ENCODE measurements around the gene SPDYE2. TPM values are rescaled to one million over a fixed set of nuclear protein-coding genes. Genes with fewer than 3 reads are reported as not detected.
"Not testable (repeated sequence)": the region's sequence is repeated elsewhere in the genome, so short reads cannot be mapped to it uniquely, and the experiment has no call there.

Gene SPDYE2
- total and polyA plus RNA-seq, 5 experiments from 2014 or later, result 0.22 to 1.0 (median 0.41) TPM

DNA sequence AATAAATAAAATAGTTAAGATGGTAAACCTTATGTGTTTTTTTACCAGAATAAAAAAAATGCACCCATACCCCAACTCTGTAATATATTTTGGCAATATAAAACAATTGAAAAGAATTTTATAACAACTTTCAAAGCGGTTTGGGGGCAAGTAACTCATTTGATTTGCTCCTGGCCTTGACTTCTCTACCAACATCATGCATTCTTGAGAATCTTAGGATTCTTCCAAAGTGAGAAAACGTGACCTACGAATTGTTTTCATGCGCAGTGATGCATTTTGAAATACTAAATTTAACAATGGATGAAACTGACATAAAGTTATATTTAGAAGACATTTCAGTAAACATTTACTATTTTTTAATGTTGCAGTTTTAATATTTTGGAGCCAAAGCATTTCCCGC, 30.2 kb upstream of the SPDYE2 start:
- H3K4me1 Mint-ChIP-seq, H3K9me3 Mint-ChIP-seq, DNase-seq, H3K27ac Mint-ChIP-seq, POLR2A ChIA-PET, ATAC-seq, H3K36me3 Mint-ChIP-seq, H3K27me3 Mint-ChIP-seq, H3K4me3 Mint-ChIP-seq: not testable (repeated sequence)

DNA sequence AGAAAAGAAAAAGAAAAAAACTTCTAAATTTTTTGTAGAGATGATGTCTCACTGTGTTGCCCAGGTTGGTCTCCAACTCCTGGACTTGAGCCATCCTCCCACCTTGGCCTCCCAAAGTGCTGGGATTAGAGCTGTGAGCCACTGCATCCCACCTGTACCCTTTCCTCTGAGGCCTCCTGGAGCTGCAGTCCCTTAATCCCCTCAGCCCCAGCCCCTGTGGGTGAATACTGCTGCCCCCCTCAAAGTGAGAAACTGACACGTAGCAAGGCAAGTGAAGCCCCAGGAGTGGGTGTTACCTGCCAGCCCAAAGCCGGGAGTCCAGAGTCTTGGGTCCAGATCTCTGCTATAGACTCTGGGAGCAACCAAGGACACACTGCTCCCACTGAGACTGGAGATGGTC, 26.2 kb upstream of the SPDYE2 start:
- H3K36me3 Mint-ChIP-seq, H3K4me3 Mint-ChIP-seq, H3K9me3 Mint-ChIP-seq, H3K27ac Mint-ChIP-seq, H3K27me3 Mint-ChIP-seq, H3K4me1 Mint-ChIP-seq, ATAC-seq, POLR2A ChIA-PET: not testable (repeated sequence)
- peak in 1 of 10 donors; percentile 19 for DNase-seq

DNA sequence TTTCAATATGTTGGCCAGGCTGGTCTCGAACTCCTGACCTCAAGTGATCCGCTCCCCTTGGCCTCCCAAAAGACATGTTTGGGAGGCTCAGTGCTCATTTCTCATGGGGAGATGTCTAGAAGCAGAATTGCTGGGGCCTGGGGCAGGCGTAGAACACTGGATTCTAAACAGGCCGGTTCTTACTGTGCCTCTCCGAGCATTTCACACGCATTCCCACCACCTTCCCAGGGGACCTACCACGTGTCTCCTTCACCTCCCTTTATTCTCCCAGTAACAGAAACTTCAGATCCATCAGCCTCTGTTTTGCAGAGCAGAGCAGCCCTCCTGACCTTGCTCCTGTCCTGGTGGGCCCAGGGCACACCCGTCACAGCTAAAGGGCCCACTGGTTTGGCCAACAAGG, 23.8 kb upstream of the SPDYE2 start:
- H3K4me3 Mint-ChIP-seq, H3K4me1 Mint-ChIP-seq, H3K36me3 Mint-ChIP-seq, POLR2A ChIA-PET, H3K27me3 Mint-ChIP-seq, H3K27ac Mint-ChIP-seq, H3K9me3 Mint-ChIP-seq, ATAC-seq, DNase-seq: not testable (repeated sequence)

DNA sequence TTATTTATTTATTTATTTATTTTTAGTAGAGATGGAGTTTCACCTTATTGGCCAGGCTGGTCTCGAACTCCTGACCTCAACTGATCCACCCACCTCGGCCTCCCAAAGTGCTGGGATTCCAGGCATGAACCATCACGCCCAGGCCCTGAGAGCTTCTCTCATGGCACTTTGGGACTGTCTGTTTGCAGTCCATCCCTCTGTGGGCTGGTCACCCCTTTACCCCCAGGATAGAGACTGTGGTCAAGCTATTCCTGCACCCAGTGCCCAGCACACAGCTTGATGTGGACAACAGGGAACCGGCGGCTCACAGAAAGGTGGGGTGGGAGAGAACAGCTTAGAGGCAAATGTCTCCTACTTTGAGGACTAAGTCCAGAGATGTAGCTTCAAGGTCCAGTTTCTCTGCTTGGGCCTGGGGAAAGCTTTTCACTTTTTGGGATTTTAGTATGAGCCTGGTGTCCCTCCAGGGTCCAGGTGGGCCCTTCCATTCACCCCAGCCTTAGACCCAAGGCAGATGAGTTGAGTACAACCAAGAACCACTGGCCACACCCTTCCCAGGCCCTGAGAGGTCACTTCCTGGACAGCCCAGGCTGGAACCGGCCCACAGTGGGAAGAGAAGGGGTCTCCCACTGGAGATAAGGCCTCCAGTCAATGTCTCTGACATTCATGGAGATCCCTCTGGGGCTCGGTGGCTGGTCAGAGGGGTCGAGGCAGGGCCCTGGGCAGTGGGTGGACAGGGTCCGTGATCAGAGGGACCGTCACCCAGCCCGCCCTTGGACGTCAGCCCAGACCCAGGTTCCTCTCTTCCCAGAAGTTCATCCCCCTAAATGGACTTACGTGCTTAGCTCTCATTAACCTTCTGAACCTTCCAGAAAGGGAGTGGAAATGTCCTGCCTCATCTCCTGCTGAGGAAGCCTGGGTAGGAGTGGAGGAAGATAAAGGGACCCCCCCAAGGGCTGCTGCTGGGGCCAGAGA, 22.9 kb upstream of the SPDYE2 start:
- H3K9me3 Mint-ChIP-seq, ATAC-seq, H3K27ac Mint-ChIP-seq, DNase-seq, H3K4me1 Mint-ChIP-seq, H3K27me3 Mint-ChIP-seq, H3K36me3 Mint-ChIP-seq, POLR2A ChIA-PET, H3K4me3 Mint-ChIP-seq: not testable (repeated sequence)

DNA sequence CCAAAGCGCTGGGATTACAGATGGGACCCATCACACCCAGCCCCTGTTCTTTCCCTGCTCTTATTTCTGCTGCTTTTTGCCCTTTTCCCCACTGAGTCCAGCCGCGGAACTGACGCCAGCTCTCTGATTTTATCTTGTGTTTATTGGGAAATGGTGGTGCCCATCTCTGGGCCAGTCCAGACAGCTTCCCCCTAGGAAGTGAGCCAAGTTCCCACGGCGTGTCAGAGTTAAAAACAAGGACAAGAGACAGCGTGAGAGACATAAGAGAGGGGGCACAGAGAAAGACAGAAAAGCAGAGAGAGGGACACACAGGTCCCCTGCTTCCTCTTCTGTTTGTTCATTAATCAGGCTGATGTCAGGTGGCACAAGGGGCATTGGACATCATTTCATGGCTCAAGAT, 19.4 kb upstream of the SPDYE2 start:
- POLR2A ChIA-PET, H3K9me3 Mint-ChIP-seq, H3K4me1 Mint-ChIP-seq, H3K27me3 Mint-ChIP-seq, DNase-seq, H3K27ac Mint-ChIP-seq, ATAC-seq, H3K36me3 Mint-ChIP-seq, H3K4me3 Mint-ChIP-seq: not testable (repeated sequence)

DNA sequence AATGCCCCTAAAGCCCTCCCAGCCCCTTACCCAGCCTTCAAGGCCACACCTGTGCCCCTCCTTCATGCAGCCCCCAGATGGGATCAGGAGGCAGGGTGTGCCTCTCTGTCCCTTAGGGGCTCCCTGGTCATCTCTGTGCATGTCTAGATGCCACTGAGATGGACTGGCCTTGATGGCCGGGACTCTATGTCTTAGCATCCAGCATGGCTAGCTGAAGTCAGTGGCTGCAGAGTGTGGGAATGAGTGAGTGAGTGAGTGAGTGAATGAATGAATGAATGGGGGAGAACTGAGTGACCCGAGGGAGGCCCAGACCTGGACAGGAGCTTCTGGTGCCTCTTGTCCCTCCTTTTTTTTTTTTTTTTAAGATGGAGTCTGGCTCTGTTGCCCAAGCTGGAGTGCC, 18.9 kb upstream of the SPDYE2 start:
- H3K4me3 Mint-ChIP-seq, H3K4me1 Mint-ChIP-seq, H3K9me3 Mint-ChIP-seq, H3K27ac Mint-ChIP-seq, ATAC-seq, DNase-seq, H3K27me3 Mint-ChIP-seq, POLR2A ChIA-PET, H3K36me3 Mint-ChIP-seq: not testable (repeated sequence)

DNA sequence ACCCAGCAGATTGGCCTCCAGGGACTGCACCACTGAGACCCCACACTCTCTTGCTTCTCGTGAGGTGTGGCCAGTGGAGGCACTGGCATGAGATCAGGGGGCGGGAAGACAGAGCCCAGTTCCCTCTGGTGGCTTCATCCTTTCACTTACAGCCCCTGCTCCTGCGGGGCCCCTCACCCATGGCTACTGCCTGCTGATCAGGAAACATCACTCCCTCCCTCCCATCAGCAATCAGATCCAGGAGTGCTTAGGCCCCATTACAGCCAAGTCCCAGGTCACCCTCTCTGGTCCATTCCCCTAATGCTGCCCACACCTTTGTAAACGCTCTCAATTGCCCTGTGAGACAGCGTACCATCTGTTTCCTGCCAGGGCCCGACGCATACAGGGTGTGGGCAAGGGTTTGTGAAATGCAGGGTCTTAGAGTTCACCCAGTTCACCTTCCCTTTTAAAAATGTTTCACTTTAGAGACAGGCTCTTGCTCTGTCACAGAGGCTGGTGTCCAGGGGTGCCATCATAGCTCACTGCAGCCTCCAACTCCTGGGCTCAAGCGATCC, 15.9 kb upstream of the SPDYE2 start:
- H3K36me3 Mint-ChIP-seq, DNase-seq, H3K4me3 Mint-ChIP-seq, H3K4me1 Mint-ChIP-seq, H3K9me3 Mint-ChIP-seq, ATAC-seq, H3K27me3 Mint-ChIP-seq, POLR2A ChIA-PET, H3K27ac Mint-ChIP-seq: not testable (repeated sequence)

DNA sequence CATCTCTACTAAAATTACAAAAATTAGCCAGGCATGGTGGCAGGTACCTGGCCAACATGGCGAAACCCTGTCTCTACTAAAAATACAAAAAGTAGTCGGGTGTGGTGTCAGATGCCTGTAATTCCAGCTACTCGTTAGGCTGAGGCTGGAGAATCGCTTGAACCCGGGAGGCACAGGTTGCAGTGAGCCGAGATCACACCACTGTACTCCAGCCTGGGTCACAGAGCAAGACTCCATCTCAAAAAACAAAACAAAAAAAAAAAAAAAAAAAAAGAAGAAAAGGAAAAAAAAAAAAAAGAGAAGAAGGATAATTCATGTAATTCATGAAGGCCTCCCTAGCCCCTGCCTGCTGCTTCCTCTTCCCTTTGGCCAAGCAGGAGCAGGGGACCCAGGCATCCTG, 10.4 kb upstream of the SPDYE2 start:
- H3K36me3 Mint-ChIP-seq, H3K9me3 Mint-ChIP-seq, H3K27ac Mint-ChIP-seq, DNase-seq, H3K4me3 Mint-ChIP-seq, H3K27me3 Mint-ChIP-seq, POLR2A ChIA-PET, H3K4me1 Mint-ChIP-seq, ATAC-seq: not testable (repeated sequence)

DNA sequence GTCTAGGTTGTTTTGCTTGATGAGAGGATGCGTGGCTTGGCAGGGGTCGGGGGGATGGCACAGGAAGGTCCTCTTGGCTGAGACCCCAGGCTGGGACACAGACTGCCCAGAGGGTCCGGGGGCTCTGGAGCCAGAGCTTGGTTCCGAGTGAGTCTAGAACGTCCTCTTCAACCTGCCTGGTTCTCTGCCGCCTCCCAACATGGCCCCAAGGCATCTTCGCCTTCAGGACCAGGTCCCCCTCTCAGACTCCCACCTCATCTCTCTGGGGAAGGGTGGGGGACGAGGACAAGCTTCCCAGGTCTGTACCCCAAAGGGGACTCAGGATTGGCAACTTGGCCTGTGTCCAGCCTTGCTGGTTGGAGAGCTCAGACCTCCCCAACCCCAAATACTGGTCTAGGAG, 8.9 kb upstream of the SPDYE2 start:
- H3K9me3 Mint-ChIP-seq, H3K4me1 Mint-ChIP-seq, H3K27ac Mint-ChIP-seq, ATAC-seq, H3K27me3 Mint-ChIP-seq, H3K36me3 Mint-ChIP-seq, H3K4me3 Mint-ChIP-seq, POLR2A ChIA-PET, DNase-seq: not testable (repeated sequence)

DNA sequence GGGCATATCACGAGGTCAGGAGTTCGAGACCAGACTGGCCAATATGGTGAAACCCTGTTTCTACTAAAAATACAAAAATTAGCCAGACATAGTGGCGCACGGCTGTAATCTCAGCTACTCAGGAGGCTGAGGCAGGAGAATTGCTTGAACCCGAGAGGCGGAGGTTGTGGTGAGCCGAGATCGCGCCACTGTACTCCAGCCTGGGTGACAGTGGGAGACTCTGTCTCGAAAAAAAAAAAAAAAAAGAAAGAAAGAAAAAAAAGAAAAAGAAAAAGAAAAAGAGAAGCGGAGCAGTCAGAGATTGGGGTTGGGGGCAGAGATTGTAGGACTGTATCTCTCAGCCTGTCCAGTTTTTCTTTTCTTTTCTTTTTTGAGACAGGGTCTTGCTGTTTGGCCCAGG, 8.3 kb upstream of the SPDYE2 start:
- H3K4me3 Mint-ChIP-seq, H3K27me3 Mint-ChIP-seq, H3K4me1 Mint-ChIP-seq, ATAC-seq, POLR2A ChIA-PET, DNase-seq, H3K27ac Mint-ChIP-seq, H3K36me3 Mint-ChIP-seq, H3K9me3 Mint-ChIP-seq: not testable (repeated sequence)

DNA sequence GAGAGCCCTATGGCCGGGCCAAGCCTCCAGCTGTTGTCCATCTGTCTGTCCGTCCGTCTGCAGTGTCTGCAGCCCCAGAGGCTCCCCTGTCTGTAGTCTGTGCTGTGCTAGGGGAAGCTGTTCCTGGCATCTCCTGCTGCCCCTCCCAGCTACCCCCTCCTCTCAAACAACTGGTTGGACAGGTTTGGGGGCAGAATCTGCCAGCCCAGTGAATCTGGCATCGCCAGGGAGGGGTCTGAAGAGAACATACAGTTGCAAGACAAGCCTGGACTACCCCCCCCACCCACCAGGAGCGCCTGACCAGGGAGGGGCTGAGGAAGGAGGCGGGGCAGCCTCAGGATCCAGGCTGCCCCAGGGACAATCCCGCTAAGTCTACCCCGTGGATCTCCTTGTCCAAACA, 7.4 kb upstream of the SPDYE2 start, which contains the start of gene UPK3BL2:
Gene UPK3BL2, minus strand, starts transcription at position 101 of the 400 bp plus-strand sequence. Its CDS starts 60 bp downstream, at position 41.
- H3K4me1 Mint-ChIP-seq, H3K36me3 Mint-ChIP-seq, H3K9me3 Mint-ChIP-seq, H3K27ac Mint-ChIP-seq, H3K4me3 Mint-ChIP-seq, ATAC-seq, DNase-seq, POLR2A ChIA-PET, H3K27me3 Mint-ChIP-seq: not testable (repeated sequence)

DNA sequence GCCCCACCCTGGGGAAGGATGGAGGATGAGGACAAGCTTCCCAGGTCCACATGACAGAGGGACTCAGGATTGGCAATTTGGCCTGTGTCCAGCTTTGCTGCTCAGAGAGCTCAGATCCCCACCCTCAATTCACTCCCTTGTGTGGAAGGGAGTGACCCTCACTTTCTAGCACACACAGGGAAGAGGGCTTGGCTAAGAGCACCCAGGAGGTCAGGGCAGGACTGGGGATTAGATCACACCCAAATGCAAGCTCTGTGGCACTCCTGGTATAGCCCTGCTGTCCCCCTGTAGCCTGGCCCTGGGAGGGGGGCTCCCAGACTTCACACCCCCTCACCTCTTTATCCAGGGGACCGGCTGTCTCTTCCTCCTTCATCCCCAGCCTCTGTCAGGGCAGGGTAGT, 6.7 kb upstream of the SPDYE2 start:
- ATAC-seq, H3K9me3 Mint-ChIP-seq, H3K4me1 Mint-ChIP-seq, H3K36me3 Mint-ChIP-seq, POLR2A ChIA-PET, H3K27ac Mint-ChIP-seq, H3K4me3 Mint-ChIP-seq, H3K27me3 Mint-ChIP-seq, DNase-seq: not testable (repeated sequence)

DNA sequence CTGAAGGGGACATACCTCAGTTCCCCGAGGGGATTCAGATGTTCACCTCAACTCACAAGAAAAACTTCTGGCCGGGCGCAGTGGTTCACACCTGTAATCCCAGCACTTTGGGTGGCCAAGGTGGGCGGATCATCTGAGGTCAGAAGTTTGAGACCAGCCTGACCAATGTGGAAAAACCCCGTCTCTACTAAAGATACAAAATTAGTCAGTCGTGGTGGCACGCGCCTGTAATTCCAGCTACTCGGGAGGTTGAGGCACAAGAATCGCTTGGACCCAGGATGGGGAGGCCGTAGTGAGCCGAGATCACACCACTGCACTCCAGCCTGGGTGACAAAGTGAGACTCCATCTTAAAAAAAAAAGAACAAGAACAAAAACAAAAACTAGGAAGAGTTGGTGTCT, 5.7 kb upstream of the SPDYE2 start:
- DNase-seq, POLR2A ChIA-PET, H3K27me3 Mint-ChIP-seq, H3K27ac Mint-ChIP-seq, H3K36me3 Mint-ChIP-seq, H3K4me1 Mint-ChIP-seq, H3K4me3 Mint-ChIP-seq, ATAC-seq, H3K9me3 Mint-ChIP-seq: not testable (repeated sequence)

DNA sequence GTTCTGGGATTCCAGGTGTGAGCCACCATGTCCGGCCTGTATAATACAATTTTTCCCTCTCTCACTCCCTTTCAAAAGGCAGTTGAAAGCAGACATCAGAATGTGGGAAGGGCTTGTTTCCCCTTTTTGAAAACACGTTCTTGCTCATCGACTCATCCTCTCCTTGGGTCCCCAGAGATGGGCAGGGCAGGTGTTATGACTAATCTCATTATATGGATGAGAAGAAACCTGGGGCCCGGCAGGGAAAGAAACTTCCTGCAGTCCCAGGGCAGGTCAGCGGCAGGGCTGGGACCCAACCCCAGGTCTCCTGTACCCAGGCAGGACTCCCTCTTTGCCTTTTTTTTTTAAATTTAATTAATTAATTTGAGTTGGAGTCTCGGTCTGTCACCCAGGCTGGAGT, 4.7 kb upstream of the SPDYE2 start:
- ATAC-seq, DNase-seq, H3K4me1 Mint-ChIP-seq, POLR2A ChIA-PET, H3K27ac Mint-ChIP-seq, H3K36me3 Mint-ChIP-seq, H3K27me3 Mint-ChIP-seq, H3K4me3 Mint-ChIP-seq, H3K9me3 Mint-ChIP-seq: not testable (repeated sequence)

Data from naive thymus-derived CD8-positive, alpha-beta T cell (primary cell).